ENCODE measurements around the gene SOX10. TPM values are rescaled to one million over a fixed set of nuclear protein-coding genes. Genes with fewer than 3 reads are reported as not detected.

The SOX10 gene
- total RNA-seq, 4 donors from 2014 or later: 2.5 TPM; not detected in 3

- TF ChIP-seq CTCF (IDR thresholded peaks at IDR 0.05): no peak
- ATAC-seq (ENCODE audit: low FRiP score): no peak
- no peak for DNase-seq (ENCODE audit: low spot score)
These were observed 41.1 kb downstream of the SOX10 start for GRCh38 chr22:37943136-37943824.

GRCh38 chr22:37942133-37942532, 42.2 kb downstream of the SOX10 start:
- no peak for ATAC-seq (ENCODE audit: low FRiP score)

GRCh38 chr22:37940698-37941376, 43.5 kb downstream of the SOX10 start:
- ATAC-seq (ENCODE audit: low FRiP score) (no peak), DNase-seq (ENCODE audit: low spot score) (no peak)
- TF ChIP-seq CTCF (IDR thresholded peaks at IDR 0.05): no peak

More at GRCh38 chr22:37942133-37942532, 42.2 kb downstream of the SOX10 start:
- no peak for TF ChIP-seq CTCF (IDR thresholded peaks at IDR 0.05)
- no peak for DNase-seq (ENCODE audit: low spot score)

GRCh38 chr22:37933711-37934376, 50.5 kb downstream of the SOX10 start:
- ATAC-seq (ENCODE audit: low FRiP score): peak; percentile 91
- TF ChIP-seq CTCF (IDR thresholded peaks at IDR 0.05): peak in 2 of 3 donors; percentile 60 to 69

GRCh38 chr22:37932821-37933578, 51.4 kb downstream of the SOX10 start:
- ATAC-seq (ENCODE audit: low FRiP score): no peak
- DNase-seq (ENCODE audit: low spot score): no peak
- no peak for TF ChIP-seq CTCF (IDR thresholded peaks at IDR 0.05)

More at GRCh38 chr22:37933711-37934376, 50.5 kb downstream of the SOX10 start:
- DNase-seq (ENCODE audit: low spot score): peak; percentile 83

GRCh38 chr22:37932401-37932800, 52.0 kb downstream of the SOX10 start:
- ATAC-seq (ENCODE audit: low FRiP score): no peak

More at GRCh38 chr22:37932401-37932800, 52.0 kb downstream of the SOX10 start:
- DNase-seq (ENCODE audit: low spot score): no peak
- no peak for TF ChIP-seq CTCF (IDR thresholded peaks at IDR 0.05)
